Measurements from ENCODE around the gene UQCC3.

DNA sequence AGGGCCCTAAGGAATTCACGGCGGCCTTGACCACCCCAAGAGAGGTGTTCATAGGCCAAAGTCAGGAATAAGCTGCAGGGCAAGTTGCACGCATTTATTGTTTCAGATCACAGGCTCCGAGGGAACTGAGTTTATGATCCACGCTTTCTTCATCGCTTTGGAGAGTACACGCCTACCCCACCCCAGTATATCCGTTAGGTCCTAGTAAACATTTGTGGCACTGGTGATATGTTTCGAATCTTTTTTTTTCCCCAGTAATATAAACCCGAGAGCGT is 25.9 kb upstream of the UQCC3 start:
- TF ChIP-seq EZH2 (IDR thresholded peaks at IDR 0.05; ENCODE audit: borderline replicate concordance, low read depth, low read length, severe bottlenecking): no peak
- TF ChIP-seq, protein P1, sequence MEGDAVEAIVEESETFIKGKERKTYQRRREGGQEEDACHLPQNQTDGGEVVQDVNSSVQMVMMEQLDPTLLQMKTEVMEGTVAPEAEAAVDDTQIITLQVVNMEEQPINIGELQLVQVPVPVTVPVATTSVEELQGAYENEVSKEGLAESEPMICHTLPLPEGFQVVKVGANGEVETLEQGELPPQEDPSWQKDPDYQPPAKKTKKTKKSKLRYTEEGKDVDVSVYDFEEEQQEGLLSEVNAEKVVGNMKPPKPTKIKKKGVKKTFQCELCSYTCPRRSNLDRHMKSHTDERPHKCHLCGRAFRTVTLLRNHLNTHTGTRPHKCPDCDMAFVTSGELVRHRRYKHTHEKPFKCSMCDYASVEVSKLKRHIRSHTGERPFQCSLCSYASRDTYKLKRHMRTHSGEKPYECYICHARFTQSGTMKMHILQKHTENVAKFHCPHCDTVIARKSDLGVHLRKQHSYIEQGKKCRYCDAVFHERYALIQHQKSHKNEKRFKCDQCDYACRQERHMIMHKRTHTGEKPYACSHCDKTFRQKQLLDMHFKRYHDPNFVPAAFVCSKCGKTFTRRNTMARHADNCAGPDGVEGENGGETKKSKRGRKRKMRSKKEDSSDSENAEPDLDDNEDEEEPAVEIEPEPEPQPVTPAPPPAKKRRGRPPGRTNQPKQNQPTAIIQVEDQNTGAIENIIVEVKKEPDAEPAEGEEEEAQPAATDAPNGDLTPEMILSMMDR (IDR thresholded peaks at IDR 0.05; ENCODE audit: extremely low read depth in 1 of 2, insufficient read depth in 1 of 2, low read depth in 1 of 2, low read length in 2 of 2): no peak

All from endothelial cell of umbilical vein (primary cell).